NB4 (cell line): Measurements from ENCODE around the gene GALNTL6.
"Not testable (repeated sequence)": the region's sequence is repeated elsewhere in the genome, so short reads cannot be mapped to it uniquely, and the experiment has no call there.

ENCODE experiments used
- DNase-seq: peaks from one replicate; pipeline ENCODE4 v3.0.0; 2010; ENCODE audit warnings: low read depth
- H3K4me3 ChIP-seq: one replicate; pipeline ENCODE4 v1.5.1; 2011; ENCODE audit warnings: mild to moderate bottlenecking, low read depth, low read length, moderate library complexity
- CTCF ChIP-seq: IDR thresholded peaks from one replicate; pipeline ENCODE4 v1.5.1; 2012; ENCODE audit warnings: low read depth, low read length
- MAX ChIP-seq: IDR thresholded peaks from 2 replicates; pipeline ENCODE4 v1.6.1; 2011; ENCODE audit warnings: low read depth, low read length
- MYC ChIP-seq: IDR thresholded peaks from 2 replicates; pipeline ENCODE4 v1.6.1; 2011; ENCODE audit warnings: low read depth, low read length
- POLR2A ChIP-seq: IDR thresholded peaks from 2 replicates; pipeline ENCODE4 v1.6.1; 2011; ENCODE audit warnings: mild to moderate bottlenecking; ENCODE audit not compliant: insufficient read length; ENCODE audit errors: extremely low read depth

Gene GALNTL6

GRCh38 chr4:172947594-172947993 lies 1134.4 kb downstream of the GALNTL6 start:
- DNase-seq = no peak
- TF ChIP-seq POLR2A (no peak), CTCF (no peak), MAX (no peak), MYC (no peak)

GRCh38 chr4:172950990-172951389 lies 1137.8 kb downstream of the GALNTL6 start:
- H3K4me3 ChIP-seq = no peak overlapping the region
- TF ChIP-seq POLR2A (no peak), MYC (no peak), CTCF (no peak), MAX (no peak)
- DNase-seq = no peak

More at GRCh38 chr4:172947594-172947993, 1134.4 kb downstream of the GALNTL6 start:
- H3K4me3 ChIP-seq = no peak overlapping the region

GRCh38 chr4:172951679-172952451 lies 1138.7 kb downstream of the GALNTL6 start:
- no peak for TF ChIP-seq CTCF
- no peak for TF ChIP-seq POLR2A
- TF ChIP-seq MAX = no peak
- no peak for TF ChIP-seq MYC
- no peak overlapping the region for H3K4me3 ChIP-seq
- DNase-seq = no peak

GRCh38 chr4:172953896-172954568 lies 1140.8 kb downstream of the GALNTL6 start:
- no peak for TF ChIP-seq MAX
- TF ChIP-seq CTCF = no peak
- no peak for TF ChIP-seq POLR2A
- no peak for TF ChIP-seq MYC
- no peak for DNase-seq
- no peak overlapping the region for H3K4me3 ChIP-seq

- not testable (repeated sequence) for DNase-seq, H3K4me3 ChIP-seq
Measured at GRCh38 chr4:172956340-172956739, 1143.1 kb downstream of the GALNTL6 start.

GRCh38 chr4:172957216-172957615 lies 1144.0 kb downstream of the GALNTL6 start:
- TF ChIP-seq POLR2A (no peak), MAX (no peak), CTCF (no peak), MYC (no peak)
- no peak for DNase-seq
- no peak overlapping the region for H3K4me3 ChIP-seq
